B cell (primary cell): ENCODE results near the gene BNC2. TPM values are rescaled to one million over a fixed set of nuclear protein-coding genes. Genes with fewer than 3 reads are reported as not detected.

Experiments
- ATAC-seq: fragments of 200-7000 bp; cut with Tn5 transposase; one replicate; pipeline ENCODE4 v1.10.0; 2021; ENCODE audit warnings: low read depth, mild to moderate bottlenecking, moderate number of reproducible peaks, moderate library complexity
- CTCF ChIA-PET: fragments of 350-600 bp; sonication (Branson Sonifier 250); formaldehyde crosslinking; loops from one replicate; lab custom pipeline; 2021; ENCODE audit warnings: antibody characterized with exemption, inconsistent platforms; lab: Charles Lee
- POLR2A ChIA-PET: fragments of 350-600 bp; sonication (Branson Sonifier 250); formaldehyde crosslinking; loops from one replicate; lab custom pipeline; 2021; ENCODE audit warnings: antibody characterized with exemption; lab: Charles Lee
- DNase-seq: peaks from one replicate; pipeline ENCODE4 v3.0.0; 2013
- H2AFZ ChIP-seq: 2 replicates; pipeline ENCODE4 v1.6.1; 2012; ENCODE audit warnings: mild to moderate bottlenecking, low read depth, low read length; ENCODE audit not compliant: insufficient read depth, poor library complexity, severe bottlenecking
- H3K27ac ChIP-seq, 2 donors: 1 replicate in 1 of 2; 2 replicates in 1 of 2; pipeline ENCODE4 v1.5.1; 2012 to 2013; ENCODE audit warnings: low read length in 2 of 2, mild to moderate bottlenecking in 2 of 2, moderate library complexity in 1 of 2
- H3K27me3 ChIP-seq, 4 experiments: fragments of 200-600 bp in 1 of 4; sonication (generic) in 1 of 4; replicated peaks in 1 of 4; 1 replicate in 2 of 4; 2 replicates in 2 of 4; pipeline versions ENCODE4 v1.6.1 to v1.7.0; 2013 to 2016; ENCODE audit warnings: low read length in 3 of 4, mild to moderate bottlenecking in 2 of 4, mixed read lengths in 1 of 4, moderate library complexity in 1 of 4; ENCODE audit not compliant: insufficient read depth in 4 of 4, control insufficient read depth in 3 of 4; ENCODE audit errors: control extremely low read depth in 1 of 4
- H3K36me3 ChIP-seq, 2 experiments: replicated peaks in 1 of 2; 1 replicate in 1 of 2; 2 replicates in 1 of 2; pipeline versions ENCODE4 v1.6.1 to v1.7.1; 2013; ENCODE audit warnings: low read length in 1 of 2; ENCODE audit not compliant: insufficient read depth in 2 of 2, control insufficient read depth in 1 of 2; ENCODE audit errors: control extremely low read depth in 1 of 2, extremely low read depth in 1 of 2
- H3K4me1 ChIP-seq, 2 donors: fragments of 200-600 bp in 1 of 2; sonication (generic) in 1 of 2; 1 replicate in 1 of 2; 2 replicates in 1 of 2; pipeline versions ENCODE4 v1.5.1 to v1.6.1; 2013 to 2017; ENCODE audit warnings: low read length in 2 of 2; ENCODE audit not compliant: control insufficient read depth in 2 of 2, insufficient read depth in 2 of 2
- H3K4me2 ChIP-seq: replicated peaks from 2 replicates; pipeline ENCODE3; 2012; ENCODE audit warnings: mild to moderate bottlenecking, low read depth, low read length; ENCODE audit not compliant: poor library complexity, severe bottlenecking
- H3K4me3 ChIP-seq, 5 experiments: fragments of 200-600 bp in 1 of 5; sonication (generic) in 1 of 5; 1 replicate in 3 of 5; 2 replicates in 2 of 5; pipeline versions ENCODE4 v1.5.1 to v1.7.0; 2011 to 2016; ENCODE audit warnings: low read length in 4 of 5, mild to moderate bottlenecking in 4 of 5, low read depth in 2 of 5, control low read depth in 1 of 5, moderate library complexity in 1 of 5; ENCODE audit not compliant: insufficient read depth in 1 of 5; ENCODE audit errors: control extremely low read depth in 1 of 5, extremely low read depth in 1 of 5
- H3K79me2 ChIP-seq: fragments of 200-600 bp; sonication (generic); one replicate; pipeline ENCODE4 v1.6.0; 2016; ENCODE audit warnings: low read length; ENCODE audit not compliant: control insufficient read depth, insufficient read depth
- H3K9ac ChIP-seq: fragments of 200-600 bp; sonication (generic); 2 replicates; pipeline ENCODE4 v1.6.1; 2017; ENCODE audit warnings: mild to moderate bottlenecking, low read length, moderate library complexity
- H3K9me3 ChIP-seq, 3 donors: one replicate each; pipeline versions ENCODE4 v1.6.1 to v1.7.1; 2013; ENCODE audit warnings: low read length in 2 of 3; ENCODE audit not compliant: control insufficient read depth in 2 of 3, insufficient read depth in 1 of 3; ENCODE audit errors: control extremely low read depth in 1 of 3
- H4K20me1 ChIP-seq: 2 replicates; pipeline ENCODE4 v1.6.0; 2012; ENCODE audit warnings: mild to moderate bottlenecking, low read length; ENCODE audit not compliant: insufficient read depth, control insufficient read depth, poor library complexity, severe bottlenecking
- H3K27ac Mint-ChIP-seq: one replicate; pipeline ENCODE4 v1.8.0; 2021; ENCODE audit warnings: mixed read lengths
- H3K27me3 Mint-ChIP-seq: one replicate; pipeline ENCODE4 v1.8.0; 2021; ENCODE audit warnings: mixed read lengths
- H3K4me1 Mint-ChIP-seq: one replicate; pipeline ENCODE4 v1.8.0; 2021; ENCODE audit warnings: mixed read lengths
- H3K4me3 Mint-ChIP-seq: one replicate; pipeline ENCODE4 v1.8.0; 2021; ENCODE audit warnings: mixed read lengths
- H3K9me3 Mint-ChIP-seq: one replicate; pipeline ENCODE4 v1.8.0; 2022; ENCODE audit warnings: mixed read lengths; ENCODE audit not compliant: insufficient read depth
- EZH2 ChIP-seq: IDR thresholded peaks from 2 replicates; pipeline ENCODE4 v1.6.1; 2012; ENCODE audit warnings: borderline replicate concordance, low read depth, mild to moderate bottlenecking, moderate library complexity, low read length; ENCODE audit not compliant: insufficient read depth, poor library complexity, severe bottlenecking
- WGBS: methylation state at CpG from one replicate; pipeline ENCODE4 v1.1.5; 2013; ENCODE audit warnings: missing lambda C conversion rate; ENCODE audit not compliant: insufficient coverage; 5-methylcytosine and 5-hydroxymethylcytosine counted together
- intact Hi-C: fragments of 100-400 bp; cut with micrococcal nuclease; formaldehyde crosslinking; loops from one replicate; pipeline ENCODE4 v1.10.0; 2022
- polyA plus RNA-seq: library from polyadenylated mRNA; depleted of rRNA; stranded (reverse); fragments of >200 nt; gene quantifications from 2 replicates; pipeline ENCODE4 v1.2.3, GENCODE V29; 2012
- total RNA-seq, 2 donors: library from RNA; stranded (reverse); fragments of 120-200 nt in 1 of 2; gene quantifications; 1 replicate in 1 of 2; 2 replicates in 1 of 2; pipeline versions ENCODE4 v1.2.3 to v1.2.4, GENCODE V29; 2013 to 2022
- TF ChIP-seq, protein P1 (sequence below): fragments of 200-600 bp; IDR thresholded peaks from one replicate; pipeline ENCODE4 v1.8.0; 2022; ENCODE audit warnings: antibody characterized with exemption, mild to moderate bottlenecking

The BNC2 gene
- total and polyA plus RNA-seq, 2 donors (not counting 1 experiment from before 2014, with no cell fraction given), result 0.01 TPM; not detected in 1

DNA sequence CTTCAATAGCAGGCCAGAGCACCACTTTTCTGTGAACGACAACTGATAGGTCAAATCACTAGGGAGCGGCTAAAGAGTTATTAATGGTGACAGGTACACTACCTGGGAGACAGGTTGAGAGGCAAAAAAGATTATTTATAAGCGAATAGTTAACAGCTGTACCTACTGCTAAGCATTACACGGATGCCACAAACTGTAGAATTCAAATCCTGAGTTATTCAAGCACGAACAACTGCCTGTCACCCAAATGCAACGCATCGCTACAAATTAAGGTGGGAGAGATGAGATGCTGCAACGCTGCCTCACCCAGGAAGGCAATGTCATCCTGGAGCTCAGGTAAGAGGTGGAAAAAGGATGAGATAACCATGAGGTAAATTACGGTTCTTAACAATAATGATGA lies 342.9 kb downstream of the BNC2 start:
- no peaks in the 10 kb centered on the region for H3K27me3 Mint-ChIP-seq
- H3K4me3 Mint-ChIP-seq, result no peak overlapping the region

DNA sequence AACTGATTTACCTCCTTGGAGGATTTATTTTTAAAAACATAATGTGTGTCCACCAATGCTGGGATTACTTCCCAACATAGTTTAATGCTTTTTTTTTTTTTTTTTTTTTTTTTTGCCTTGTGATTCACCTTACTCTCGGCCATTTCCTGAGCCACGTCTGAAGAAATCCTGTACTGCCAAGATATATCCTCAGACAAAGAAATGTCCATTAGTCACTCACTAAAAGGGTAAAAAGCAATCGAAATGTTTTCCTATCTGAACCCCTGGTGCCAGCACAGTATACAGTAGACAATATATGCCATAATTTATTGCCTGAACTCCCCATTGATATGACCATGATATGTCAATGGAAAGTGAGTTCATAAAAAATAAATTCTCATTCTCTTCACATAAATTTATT lies 344.1 kb downstream of the BNC2 start:
- Mint-ChIP-seq H3K4me1 (no peaks in the 10 kb centered on the region), H3K4me3 (no peak overlapping the region), H3K27me3 (no peaks in the 10 kb centered on the region), H3K9me3 (peaks cover 4% of the 10 kb centered on the region), H3K27ac (no peak overlapping the region)
- Histone ChIP-seq H3K27ac (no peak overlapping the region), H3K79me2 (no peaks in the 10 kb centered on the region), H3K9ac (no peak overlapping the region), H3K4me3 (no peak overlapping the region), H3K4me2 (no peak overlapping the region), H3K36me3 (no peaks in the 10 kb centered on the region), H3K4me1 (no peaks in the 10 kb centered on the region), H3K27me3 (no peaks in the 10 kb centered on the region), H3K9me3 (peaks cover 0 to 2% (median 0%) of the 10 kb centered on the region in 3 donors), H2AFZ (no peak overlapping the region), H4K20me1 (no peaks in the 10 kb centered on the region)
- DNase-seq (no peak), ATAC-seq (no peak)
- intact Hi-C loops, result no loop called here
- no peak for TF ChIP-seq EZH2
- TF ChIP-seq, protein P1, sequence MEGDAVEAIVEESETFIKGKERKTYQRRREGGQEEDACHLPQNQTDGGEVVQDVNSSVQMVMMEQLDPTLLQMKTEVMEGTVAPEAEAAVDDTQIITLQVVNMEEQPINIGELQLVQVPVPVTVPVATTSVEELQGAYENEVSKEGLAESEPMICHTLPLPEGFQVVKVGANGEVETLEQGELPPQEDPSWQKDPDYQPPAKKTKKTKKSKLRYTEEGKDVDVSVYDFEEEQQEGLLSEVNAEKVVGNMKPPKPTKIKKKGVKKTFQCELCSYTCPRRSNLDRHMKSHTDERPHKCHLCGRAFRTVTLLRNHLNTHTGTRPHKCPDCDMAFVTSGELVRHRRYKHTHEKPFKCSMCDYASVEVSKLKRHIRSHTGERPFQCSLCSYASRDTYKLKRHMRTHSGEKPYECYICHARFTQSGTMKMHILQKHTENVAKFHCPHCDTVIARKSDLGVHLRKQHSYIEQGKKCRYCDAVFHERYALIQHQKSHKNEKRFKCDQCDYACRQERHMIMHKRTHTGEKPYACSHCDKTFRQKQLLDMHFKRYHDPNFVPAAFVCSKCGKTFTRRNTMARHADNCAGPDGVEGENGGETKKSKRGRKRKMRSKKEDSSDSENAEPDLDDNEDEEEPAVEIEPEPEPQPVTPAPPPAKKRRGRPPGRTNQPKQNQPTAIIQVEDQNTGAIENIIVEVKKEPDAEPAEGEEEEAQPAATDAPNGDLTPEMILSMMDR, result no peak
- WGBS, result no CpG with 5 or more reads among the region's 3 CpGs
- ChIA-PET POLR2A (no interaction called here), CTCF (no interaction called here)

More for the DNA sequence above, 342.9 kb downstream of the BNC2 start:
- CTCF ChIA-PET, result no interaction called here
- WGBS, result 97% methylated on average over 6 of the region's 9 CpGs
- POLR2A ChIA-PET, result no interaction called here
- DNase-seq (no peak), ATAC-seq (no peak)
- H3K4me3 ChIP-seq, result no peak overlapping the region
- H3K4me1 ChIP-seq, result no peaks in the 10 kb centered on the region
- Mint-ChIP-seq H3K9me3 (peaks cover 4% of the 10 kb centered on the region), H3K27ac (no peak overlapping the region), H3K4me1 (no peaks in the 10 kb centered on the region)
- no peak overlapping the region for H2AFZ ChIP-seq
- TF ChIP-seq, protein P1, result no peak
- TF ChIP-seq EZH2, result no peak
- H3K27ac ChIP-seq, result no peak overlapping the region
- no peaks in the 10 kb centered on the region for H4K20me1 ChIP-seq
- no peaks in the 10 kb centered on the region for H3K36me3 ChIP-seq
- H3K9me3 ChIP-seq, result peaks cover 0 to 2% (median 0%) of the 10 kb centered on the region in 3 donors
- intact Hi-C loops, result no loop called here
- H3K79me2 ChIP-seq, result no peaks in the 10 kb centered on the region
- no peak overlapping the region for H3K4me2 ChIP-seq
- H3K27me3 ChIP-seq, result no peaks in the 10 kb centered on the region
- no peak overlapping the region for H3K9ac ChIP-seq
